Osteoblast (primary cell): ENCODE data around the gene OXER1. TPM values are rescaled to one million over a fixed set of nuclear protein-coding genes. Genes with fewer than 3 reads are reported as not detected.

Experiments used
- DNase-seq: peaks from one replicate; pipeline ENCODE4 v3.0.0; 2011; ENCODE audit warnings: low spot score, mixed read lengths; ENCODE audit not compliant: insufficient read length; ENCODE audit errors: missing footprints
- H2AFZ ChIP-seq: 2 replicates; pipeline ENCODE4 v1.6.0; 2011; ENCODE audit warnings: mild to moderate bottlenecking, low read length
- H3K27ac ChIP-seq: 2 replicates; pipeline ENCODE4 v1.5.1; 2011; ENCODE audit warnings: mild to moderate bottlenecking, low read depth, low read length, moderate library complexity
- H3K27me3 ChIP-seq: 2 replicates; pipeline ENCODE4 v1.6.0; 2012; ENCODE audit warnings: mild to moderate bottlenecking, control low read depth, inconsistent platforms, low read length, moderate library complexity; ENCODE audit not compliant: insufficient read depth
- H3K36me3 ChIP-seq: 2 replicates; pipeline ENCODE4 v1.5.1; 2011; ENCODE audit warnings: mild to moderate bottlenecking, low read length, control low read depth, moderate library complexity; ENCODE audit not compliant: insufficient read depth
- H3K4me1 ChIP-seq: 2 replicates; pipeline ENCODE4 v1.5.1; 2011; ENCODE audit warnings: mild to moderate bottlenecking, low read length, control low read depth, moderate library complexity; ENCODE audit not compliant: insufficient read depth
- H3K4me2 ChIP-seq: 2 replicates; pipeline ENCODE4 v1.6.0; 2011; ENCODE audit warnings: mild to moderate bottlenecking, low read length; ENCODE audit not compliant: insufficient read depth
- H3K4me3 ChIP-seq: fragments of 200-600 bp; sonication (generic); 3 replicates; pipeline ENCODE4 v1.5.1; 2012; ENCODE audit warnings: mild to moderate bottlenecking, low read length, inconsistent platforms; ENCODE audit not compliant: insufficient read depth
- H3K79me2 ChIP-seq: 2 replicates; pipeline ENCODE4 v1.6.0; 2012; ENCODE audit warnings: mild to moderate bottlenecking, low read length, control low read depth, inconsistent platforms; ENCODE audit not compliant: insufficient read depth
- H3K9me3 ChIP-seq: 2 replicates; pipeline ENCODE4 v1.5.1; 2011; ENCODE audit warnings: low read depth, low read length, control low read depth
- H4K20me1 ChIP-seq: 2 replicates; pipeline ENCODE4 v1.6.0; 2012; ENCODE audit warnings: mild to moderate bottlenecking, low read length, control low read depth; ENCODE audit not compliant: insufficient read depth
- CTCF ChIP-seq: IDR thresholded peaks from 2 replicates; pipeline ENCODE4 v1.5.1; 2011; ENCODE audit warnings: mild to moderate bottlenecking, low read depth, low read length, moderate library complexity; ENCODE audit errors: extremely low read depth
- small RNA-seq: library from RNA; depleted of rRNA; stranded (forward); fragments of <200 nt; gene quantifications from one replicate; pipeline ENCODE3, GENCODE V24; 2012
- total RNA-seq: library from RNA; depleted of rRNA; stranded (reverse); fragments of >200 nt; gene quantifications from 2 replicates; pipeline ENCODE4 v1.2.3, GENCODE V29; 2012

OXER1 gene
- total RNA-seq, 1 donor: not detected

DNA sequence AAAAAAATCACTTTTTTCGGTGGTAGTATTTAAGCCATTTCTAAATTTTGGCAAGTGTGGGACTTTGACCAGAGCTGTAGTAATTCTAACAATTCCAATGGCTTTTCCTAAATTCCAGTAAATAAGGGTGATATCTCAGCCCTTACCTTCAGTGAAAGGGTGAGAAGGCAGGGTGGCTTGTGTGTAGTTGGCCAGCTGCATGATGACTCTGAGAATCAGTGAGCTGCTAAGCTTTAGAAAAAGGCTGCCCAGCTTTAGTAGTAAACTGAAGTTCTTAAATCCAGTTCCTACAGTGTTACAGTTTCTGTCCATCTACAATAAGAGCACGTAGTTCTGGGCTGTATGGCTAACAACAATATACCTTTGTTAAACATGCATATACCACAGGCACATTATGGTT lies 42.0 kb downstream of the OXER1 start:
- TF ChIP-seq CTCF: no peak
- H2AFZ ChIP-seq: no peak overlapping the region
- no peaks in the 10 kb centered on the region for H3K36me3 ChIP-seq
- H3K4me2 ChIP-seq: peak overlapping the region; percentile 55
- no peak for DNase-seq
- no peak overlapping the region for H3K4me3 ChIP-seq
- no peaks in the 10 kb centered on the region for H3K9me3 ChIP-seq
- H3K27ac ChIP-seq: peak overlapping the region; percentile 65
- H4K20me1 ChIP-seq: no peaks in the 10 kb centered on the region
- no peaks in the 10 kb centered on the region for H3K79me2 ChIP-seq
- no peaks in the 10 kb centered on the region for H3K27me3 ChIP-seq
- H3K4me1 ChIP-seq: peaks cover 11% of the 10 kb centered on the region

DNA sequence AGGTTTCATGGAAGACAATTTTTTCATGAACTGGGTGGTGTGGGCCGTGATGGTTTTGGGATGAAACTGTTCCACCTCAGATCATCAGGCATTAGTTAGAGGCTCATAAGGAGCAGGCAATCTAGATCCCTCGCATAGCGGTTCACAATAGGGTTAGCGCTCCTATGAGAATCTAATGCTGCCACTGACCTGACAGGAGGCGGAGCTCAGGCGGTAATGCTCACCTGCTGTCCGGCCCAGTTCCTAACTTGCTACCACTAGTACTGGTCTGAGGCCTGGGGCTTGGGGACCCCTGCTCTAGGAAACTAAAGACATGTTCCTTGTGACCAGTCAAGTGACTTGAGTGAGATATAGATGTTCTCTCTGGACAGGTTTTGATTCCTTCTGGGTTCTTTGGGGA lies 49.2 kb downstream of the OXER1 start:
- H3K27ac ChIP-seq: no peak overlapping the region
- H3K4me2 ChIP-seq: no peak overlapping the region

DNA sequence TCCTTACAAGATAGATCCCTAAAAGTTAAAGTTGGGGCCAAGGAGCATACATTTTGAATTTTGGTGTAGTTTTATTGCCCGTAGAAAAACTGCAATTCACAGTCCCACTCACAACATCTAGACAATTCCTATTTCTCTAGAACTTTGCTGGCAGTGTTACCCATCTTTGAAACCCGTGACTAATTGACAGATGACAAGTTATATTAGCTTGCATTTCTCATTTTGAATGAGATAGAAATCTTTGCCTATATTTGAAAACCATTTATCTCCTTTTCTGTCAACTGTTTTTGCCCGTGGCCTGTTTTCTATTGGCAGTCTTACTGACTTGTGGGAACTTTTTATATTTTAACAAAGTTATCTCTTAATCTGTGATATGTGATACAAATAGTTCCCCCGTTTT lies 50.0 kb downstream of the OXER1 start:
- no peak for DNase-seq
- peaks cover 6% of the 10 kb centered on the region for H3K36me3 ChIP-seq
- H3K9me3 ChIP-seq: no peaks in the 10 kb centered on the region
- no peak overlapping the region for H3K4me2 ChIP-seq
- no peaks in the 10 kb centered on the region for H4K20me1 ChIP-seq
- H3K79me2 ChIP-seq: no peaks in the 10 kb centered on the region
- H3K27ac ChIP-seq: no peak overlapping the region
- no peak for TF ChIP-seq CTCF
- H3K4me3 ChIP-seq: no peak overlapping the region
- H2AFZ ChIP-seq: no peak overlapping the region
- H3K27me3 ChIP-seq: no peaks in the 10 kb centered on the region
- no peaks in the 10 kb centered on the region for H3K4me1 ChIP-seq

More for the DNA sequence above, 49.2 kb downstream of the OXER1 start:
- H3K4me1 ChIP-seq: no peaks in the 10 kb centered on the region
- H4K20me1 ChIP-seq: no peaks in the 10 kb centered on the region
- no peak overlapping the region for H2AFZ ChIP-seq
- no peaks in the 10 kb centered on the region for H3K79me2 ChIP-seq
- no peak for DNase-seq
- H3K4me3 ChIP-seq: no peak overlapping the region
- H3K36me3 ChIP-seq: no peaks in the 10 kb centered on the region
- no peaks in the 10 kb centered on the region for H3K27me3 ChIP-seq
- H3K9me3 ChIP-seq: no peaks in the 10 kb centered on the region
- TF ChIP-seq CTCF: no peak

GRCh38 chr2:42712934-42713333 lies 51.0 kb downstream of the OXER1 start:
- H4K20me1 ChIP-seq: no peaks in the 10 kb centered on the region
- H3K4me2 ChIP-seq: no peak overlapping the region
- no peaks in the 10 kb centered on the region for H3K79me2 ChIP-seq
- H3K9me3 ChIP-seq: no peaks in the 10 kb centered on the region
- H3K27ac ChIP-seq: no peak overlapping the region
- no peaks in the 10 kb centered on the region for H3K27me3 ChIP-seq
- no peak for TF ChIP-seq CTCF
- H3K4me1 ChIP-seq: no peaks in the 10 kb centered on the region
- H3K36me3 ChIP-seq: peaks cover 13% of the 10 kb centered on the region
- no peak overlapping the region for H2AFZ ChIP-seq
- H3K4me3 ChIP-seq: no peak overlapping the region
- DNase-seq: no peak

Small RNA genes within 50 kb of the gene (small RNA-seq; reads per million reads assigned to genes)
- not detected for gene RNU6-137P

Other genes starting within 250 kb of the OXER1 start
- 29.3 and 33.3 TPM in 2 replicates for gene MTA3, start 195.5 kb downstream of the OXER1 start, total RNA-seq
- gene HAAO, start 28.4 kb upstream of the OXER1 start, total RNA-seq: 0.72 and 1.8 TPM in 2 replicates